NT2/D1 (cell line): ENCODE results near the gene SH3PXD2A.

Source experiments
- SUZ12 ChIP-seq: IDR thresholded peaks from 2 replicates; pipeline ENCODE4 v1.6.1; 2011; ENCODE audit not compliant: insufficient read length, insufficient read depth; ENCODE audit errors: extremely low read depth
- YY1 ChIP-seq: IDR thresholded peaks from 2 replicates; pipeline ENCODE4 v1.6.1; 2011; ENCODE audit not compliant: insufficient read length, insufficient read depth
- ZNF274 ChIP-seq: IDR thresholded peaks from 2 replicates; pipeline ENCODE4 v1.6.1; 2011; ENCODE audit warnings: mild to moderate bottlenecking, low read depth, low read length

DNA sequence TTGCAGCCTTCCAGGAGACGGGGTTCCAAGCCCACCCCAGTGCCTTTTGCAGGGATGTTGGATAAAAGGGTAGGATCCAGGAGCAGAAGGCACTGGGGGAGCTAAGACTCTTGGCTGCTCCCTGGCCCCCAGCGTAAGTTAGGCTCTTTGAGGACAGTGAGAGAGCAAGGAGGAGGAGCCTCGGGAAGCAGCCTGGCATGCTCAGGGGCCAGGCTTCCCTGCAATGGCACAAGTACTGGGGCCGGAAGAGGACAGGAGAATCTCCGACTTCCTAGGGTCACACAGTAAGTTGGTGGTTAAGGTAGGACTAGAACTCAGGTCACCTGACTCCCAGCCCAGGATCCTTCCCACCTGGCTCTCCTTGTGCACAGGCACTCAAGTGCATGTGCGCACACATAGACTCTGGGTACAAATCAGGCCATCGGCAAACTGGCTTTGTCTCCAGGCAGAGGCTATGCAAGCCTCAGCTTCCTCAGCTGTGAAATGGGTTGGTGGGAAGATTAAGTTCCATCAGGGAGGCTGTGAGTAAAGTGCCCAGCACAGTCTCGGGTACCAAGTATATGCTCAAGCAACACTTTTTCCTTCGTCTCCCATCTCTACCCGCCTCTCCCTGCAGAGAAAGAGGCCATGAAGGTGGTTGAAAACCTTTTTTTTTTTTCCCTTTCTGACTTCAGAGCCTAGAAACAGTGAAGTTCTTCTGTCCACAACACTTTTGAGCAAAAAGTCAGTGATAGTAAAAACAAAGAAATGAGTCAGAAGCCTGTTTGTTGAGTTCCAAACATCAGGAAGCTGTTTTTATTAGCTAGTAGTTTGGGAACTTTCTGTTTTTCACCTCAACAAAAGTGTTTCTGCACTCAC lies 282.8 kb downstream of the SH3PXD2A start:
- no peak for TF ChIP-seq YY1
- TF ChIP-seq ZNF274 = no peak
- TF ChIP-seq SUZ12 = no peak
